ENCODE measurements around the gene CC2D2B.
"Not testable (repeated sequence)": the region's sequence is repeated elsewhere in the genome, so short reads cannot be mapped to it uniquely, and the experiment has no call there.

The CC2D2B gene

DNA sequence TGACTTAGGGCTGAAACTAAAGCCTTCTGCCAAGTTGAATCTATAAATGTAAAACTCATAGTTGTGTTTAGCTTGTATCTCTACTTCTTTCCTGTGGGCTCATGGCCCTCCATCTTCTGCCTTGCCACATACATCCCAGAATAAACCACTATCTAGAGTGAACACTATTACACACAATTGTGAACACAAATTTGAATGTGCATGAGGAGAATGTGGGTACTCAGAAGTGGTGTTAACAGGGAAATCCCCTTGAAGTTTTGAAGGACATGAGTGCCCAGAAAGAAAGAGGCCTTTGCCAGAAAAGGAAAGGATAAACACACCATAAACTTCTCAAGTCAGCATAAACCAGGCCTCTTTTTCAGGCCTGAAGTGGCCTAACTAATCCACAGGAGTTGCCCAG is 115.4 kb downstream of the CC2D2B start:
- no peak for DNase-seq (ENCODE audit: low read depth, low spot score)

DNA sequence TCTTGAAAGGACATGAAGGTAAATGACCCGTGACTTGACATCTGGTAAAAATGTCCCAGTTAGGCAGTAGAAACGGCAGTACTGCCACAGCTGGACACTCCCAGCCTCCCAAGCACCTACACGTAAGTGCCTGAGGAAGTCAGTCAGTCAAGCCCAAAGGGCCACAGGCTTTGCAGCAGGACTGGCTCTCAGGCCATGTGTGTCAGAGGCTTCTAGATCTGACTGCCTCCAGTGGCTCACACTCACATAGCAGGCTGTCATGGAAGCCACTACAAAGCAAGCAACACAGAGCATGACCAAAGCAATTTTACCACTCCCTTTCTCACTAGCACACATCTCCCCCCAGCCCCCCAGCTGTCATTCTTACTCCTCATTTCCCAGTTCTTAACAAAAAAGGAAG is 117.8 kb downstream of the CC2D2B start:
- DNase-seq (ENCODE audit: low read depth, low spot score): no peak

DNA sequence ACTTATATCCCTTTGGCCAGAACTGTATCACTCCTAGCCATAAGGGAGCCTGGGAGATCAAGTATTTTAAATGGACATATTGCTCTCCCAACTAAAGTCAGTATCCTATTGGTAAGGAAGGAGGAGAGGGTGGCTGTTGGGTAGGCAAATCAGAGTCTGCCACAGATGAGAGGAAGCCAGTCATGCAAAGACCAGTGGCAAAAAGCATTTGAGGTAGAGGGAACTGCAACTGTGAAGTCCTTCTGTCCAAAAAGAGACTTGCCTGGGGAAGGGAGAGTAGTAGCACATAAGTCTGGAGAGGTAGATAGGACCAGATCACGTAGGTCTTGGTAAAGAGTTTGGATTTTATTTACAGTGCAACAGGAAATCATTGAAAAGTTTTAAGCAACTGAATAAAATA is 126.8 kb downstream of the CC2D2B start:
- DNase-seq (ENCODE audit: low read depth, low spot score): no peak

DNA sequence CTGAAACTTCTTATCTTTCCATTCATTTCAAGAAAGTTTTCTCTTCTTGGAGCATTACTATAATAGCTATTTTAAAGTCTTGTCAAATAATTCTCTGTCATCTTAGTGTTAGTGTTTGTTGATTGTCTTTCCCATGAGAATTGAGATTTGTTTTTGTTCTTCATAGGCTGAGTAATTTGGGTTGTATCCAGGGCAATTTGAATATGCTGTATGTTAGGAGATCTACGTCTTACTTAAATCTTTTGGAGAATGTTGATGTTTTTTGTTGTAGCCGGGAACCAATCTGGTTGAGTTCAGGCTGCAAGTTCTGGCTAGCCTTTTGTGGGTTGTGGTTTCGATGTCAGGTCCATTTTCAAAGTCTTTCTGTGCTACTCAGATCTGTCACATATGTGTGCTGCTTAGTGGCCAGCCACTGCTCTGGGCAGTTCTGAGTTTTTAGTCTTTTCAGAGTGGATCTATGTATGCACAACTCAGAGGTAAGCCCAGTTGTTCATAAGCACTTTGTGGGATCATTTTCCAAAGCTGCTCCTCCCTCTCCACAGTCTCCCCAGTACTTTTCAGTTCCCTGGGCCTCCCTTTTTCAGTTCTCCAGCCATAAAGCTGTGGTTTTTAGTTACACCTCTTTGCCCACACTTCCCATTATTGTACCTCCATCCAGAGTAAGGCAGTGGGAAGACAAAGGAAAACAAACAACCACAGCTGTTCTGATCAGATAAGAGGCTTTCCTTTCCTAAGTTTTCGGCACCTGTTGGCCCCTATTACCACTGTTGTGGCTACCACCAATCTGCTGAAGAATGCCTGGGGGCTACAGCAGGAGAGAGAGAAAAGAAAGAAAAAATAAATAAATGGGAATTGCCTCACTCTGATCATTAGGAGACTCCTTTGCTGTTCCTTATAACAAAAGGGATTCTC is 131.0 kb downstream of the CC2D2B start:
- DNase-seq (ENCODE audit: low read depth, low spot score): no peak

DNA sequence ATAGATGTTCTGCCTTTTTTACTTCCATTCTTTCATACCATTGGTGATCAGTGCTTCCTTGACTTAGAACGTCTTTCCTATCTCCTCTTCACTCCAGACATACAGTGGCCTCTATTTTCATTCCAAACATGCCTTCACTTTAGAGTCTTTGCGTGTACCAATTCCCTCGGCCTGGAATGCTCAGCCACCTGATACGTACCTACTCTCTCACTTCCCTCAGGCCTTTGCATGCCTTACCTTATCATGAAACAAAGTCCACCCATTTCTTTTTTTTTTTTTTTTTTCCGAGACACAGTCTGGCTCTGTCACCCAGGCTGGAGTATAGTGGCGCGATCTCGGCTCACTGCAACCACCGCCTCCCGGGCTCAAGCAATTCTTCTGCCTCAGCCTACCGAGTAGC is 133.4 kb downstream of the CC2D2B start:
- DNase-seq (ENCODE audit: low read depth, low spot score): no peak

DNA sequence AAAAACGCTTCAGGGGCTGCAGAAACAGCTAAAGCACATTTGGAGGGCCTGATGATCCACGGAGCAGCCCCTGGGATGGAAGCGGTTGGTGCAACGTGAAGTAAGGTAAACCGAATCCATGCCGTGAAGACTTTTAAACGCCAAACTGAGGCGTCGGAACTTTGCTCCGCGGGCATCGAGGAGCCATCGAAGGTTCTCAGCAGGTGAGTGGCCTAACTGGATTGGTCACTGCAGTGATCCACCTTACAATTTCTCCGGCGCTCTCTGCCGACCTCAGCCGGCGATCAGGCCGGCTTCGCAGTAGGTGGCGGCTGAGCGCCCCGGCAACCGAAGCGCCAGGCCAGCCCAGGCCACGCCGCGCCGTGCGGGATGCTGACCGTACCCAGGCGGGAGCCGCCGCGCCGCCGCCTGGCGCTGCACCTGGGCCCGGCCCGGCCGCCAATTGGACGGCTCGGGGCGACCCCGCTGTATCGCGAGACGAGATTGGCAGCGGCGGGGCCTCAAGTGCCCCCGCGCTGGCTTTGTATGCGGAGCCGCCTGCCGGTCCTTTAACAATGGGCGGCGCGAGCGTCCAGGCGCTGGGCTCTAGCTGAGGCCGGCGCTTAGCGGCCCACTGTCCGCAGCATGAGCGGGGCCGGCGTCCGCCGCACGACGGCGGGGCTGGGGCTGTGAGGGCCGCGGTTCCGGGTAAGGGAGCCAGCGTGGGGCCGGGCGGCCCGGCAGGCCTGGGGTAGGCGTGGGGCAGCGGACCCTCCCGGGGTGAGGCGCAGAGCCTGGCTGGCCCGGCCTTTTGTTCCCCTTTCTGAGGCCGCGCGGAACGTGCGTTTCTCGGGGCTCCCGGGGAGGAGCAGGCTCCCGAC is 135.5 kb downstream of the CC2D2B start, which contains the start of gene CCNJ:
Gene CCNJ, plus strand, starts transcription at position 551 of the 860 bp plus-strand sequence. CDS start 811 bp downstream, outside the sequence.
- peak; percentile 62 for DNase-seq (ENCODE audit: low read depth, low spot score)

DNA sequence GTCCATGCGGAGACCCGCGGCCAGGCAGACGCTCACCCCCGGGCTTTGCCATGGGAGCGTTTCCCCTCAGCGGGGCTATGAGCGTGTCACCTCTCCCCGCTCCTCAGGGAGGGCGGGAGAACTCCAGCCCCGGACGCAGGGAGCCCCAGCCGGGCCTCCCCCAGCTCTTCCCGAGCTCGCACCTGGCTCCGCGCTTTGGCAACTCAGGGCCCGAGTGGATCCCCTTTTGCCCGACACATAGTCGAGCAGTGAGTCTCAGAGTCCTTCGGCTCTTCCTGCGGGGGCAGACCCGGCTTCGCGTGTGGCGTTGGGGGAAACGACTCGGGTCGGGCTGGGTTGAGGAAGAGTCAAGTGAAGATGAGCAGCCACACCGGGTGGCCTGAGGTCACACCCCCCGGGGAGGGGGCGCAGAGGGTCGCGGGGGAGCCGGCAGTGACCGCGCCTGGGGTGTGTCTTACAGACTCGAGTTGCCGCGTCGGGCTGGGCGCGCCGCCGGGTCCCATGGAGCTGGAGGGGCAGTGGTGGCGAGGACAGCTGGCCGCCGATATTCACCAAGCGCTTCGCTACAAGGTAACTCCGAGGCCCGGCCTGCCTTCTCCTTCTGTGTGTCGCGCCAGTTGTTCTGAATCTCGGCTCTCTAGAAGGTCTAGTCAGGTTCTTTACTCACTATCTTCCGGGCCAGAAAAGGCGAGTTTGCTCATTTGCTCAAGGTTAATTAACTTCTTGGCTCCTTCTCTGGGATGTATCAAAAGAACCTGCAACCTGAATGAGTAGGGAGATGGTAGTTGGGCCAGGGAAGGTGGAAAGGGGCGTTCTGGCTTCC is 136.3 kb downstream of the CC2D2B start:
- DNase-seq (ENCODE audit: low read depth, low spot score): no peak

DNA sequence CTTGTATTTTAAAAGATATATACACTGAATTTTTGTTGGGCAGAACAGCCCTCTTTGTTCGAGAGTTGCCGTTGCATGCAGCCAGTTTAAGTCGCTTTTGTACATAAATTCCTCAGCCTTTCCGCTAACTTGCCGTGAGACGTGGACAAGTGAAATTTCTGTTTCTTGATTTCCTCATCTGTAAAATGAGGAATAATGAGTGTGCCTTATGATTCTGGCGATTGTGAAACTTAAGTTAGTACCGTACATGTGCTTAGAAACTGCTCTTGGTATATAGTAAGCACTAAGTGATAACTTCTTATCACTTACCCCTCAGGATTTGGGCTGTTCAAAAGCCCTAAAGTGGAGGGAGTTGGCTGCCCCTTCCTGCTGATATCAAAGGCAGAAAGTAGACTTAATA is 137.0 kb downstream of the CC2D2B start:
- no peak for DNase-seq (ENCODE audit: low read depth, low spot score)

DNA sequence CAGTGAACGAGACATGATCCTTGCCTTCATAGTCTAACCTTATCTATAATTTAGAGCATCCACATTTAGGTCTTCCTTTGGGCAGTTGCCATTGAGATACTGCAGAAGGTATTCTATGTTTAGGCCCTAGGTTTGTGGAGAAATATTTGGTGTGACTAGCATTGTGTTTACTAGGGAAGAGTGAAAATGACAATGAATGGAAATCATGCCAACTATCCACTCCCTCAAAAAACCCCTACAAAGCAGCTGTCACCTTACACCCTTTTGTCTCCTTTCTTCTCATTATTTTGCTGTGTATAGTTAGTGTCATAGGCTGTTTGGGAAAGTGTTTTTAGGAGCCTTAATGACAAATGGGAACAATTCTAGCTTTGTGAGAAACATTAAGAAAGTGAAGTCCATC is 138.8 kb downstream of the CC2D2B start:
- DNase-seq (ENCODE audit: low read depth, low spot score): no peak

DNA sequence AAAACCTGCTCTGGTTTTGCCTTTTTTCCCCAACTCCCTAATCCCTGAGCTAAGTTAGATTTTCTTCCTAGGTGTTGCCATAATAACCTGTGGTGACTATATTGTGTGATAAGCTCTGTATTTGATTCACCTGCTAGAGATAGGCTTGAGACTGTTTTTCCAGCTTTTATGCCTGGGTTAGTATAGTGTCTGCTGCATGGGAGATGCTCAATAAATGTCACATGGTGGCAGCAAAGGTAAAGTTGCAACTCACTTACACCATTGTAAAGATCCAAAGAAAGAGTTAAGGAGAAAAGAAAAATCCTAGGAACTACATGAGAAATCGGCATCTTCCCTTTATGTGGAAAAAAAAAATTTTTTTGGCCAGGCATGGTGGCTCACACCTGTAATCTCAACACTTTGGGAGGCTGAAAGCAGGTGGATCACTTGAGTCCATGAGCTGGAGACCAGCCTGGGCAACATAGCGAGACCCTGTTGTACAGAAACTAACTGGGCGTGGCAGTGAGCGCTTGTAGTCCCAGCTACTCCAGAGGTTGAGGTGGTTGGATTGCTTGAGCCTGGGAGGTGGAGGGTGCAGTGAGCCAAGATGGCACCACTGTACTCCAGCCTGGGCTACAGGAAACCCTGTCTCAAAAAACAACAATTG is 139.4 kb downstream of the CC2D2B start:
- no peak for DNase-seq (ENCODE audit: low read depth, low spot score)

DNA sequence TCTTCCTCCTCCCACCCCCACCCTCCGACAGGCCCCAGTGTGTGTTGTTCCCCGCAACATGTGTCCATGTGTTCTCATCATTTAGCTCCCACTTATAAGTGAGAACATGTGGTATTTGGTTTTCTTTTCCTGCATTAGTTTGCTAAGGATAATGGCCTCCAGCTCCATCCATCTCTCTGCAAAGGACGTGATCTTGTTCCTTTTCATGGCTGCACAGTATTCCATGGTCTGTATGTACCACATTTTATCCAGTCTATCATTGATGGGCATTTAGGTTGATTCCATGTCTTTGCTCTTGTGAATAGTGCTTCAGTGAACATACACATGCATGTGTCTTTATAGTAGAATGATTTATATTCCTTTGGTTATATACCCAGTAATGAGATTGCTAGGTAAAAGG is 140.2 kb downstream of the CC2D2B start:
- DNase-seq (ENCODE audit: low read depth, low spot score): not testable (repeated sequence)

DNA sequence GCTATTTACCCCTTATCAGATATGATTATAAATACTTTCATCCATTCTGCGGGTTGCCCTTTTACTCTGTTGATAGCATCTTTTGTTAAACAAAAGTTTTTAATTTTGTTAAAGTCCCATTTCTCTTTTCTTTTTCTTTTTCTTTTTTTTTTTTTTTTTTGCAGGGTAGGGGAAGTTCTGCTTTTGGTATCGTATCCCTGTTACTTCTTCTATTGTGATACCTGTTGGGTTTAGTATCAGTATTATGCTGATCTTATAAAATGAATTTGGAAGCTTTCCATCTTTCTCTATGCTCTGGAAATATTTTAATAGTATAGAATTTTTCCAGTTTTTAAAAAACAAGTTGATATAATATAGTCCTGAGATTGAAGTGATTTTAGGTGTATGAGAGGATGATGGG is 141.6 kb downstream of the CC2D2B start:
- DNase-seq (ENCODE audit: low read depth, low spot score): no peak

DNA sequence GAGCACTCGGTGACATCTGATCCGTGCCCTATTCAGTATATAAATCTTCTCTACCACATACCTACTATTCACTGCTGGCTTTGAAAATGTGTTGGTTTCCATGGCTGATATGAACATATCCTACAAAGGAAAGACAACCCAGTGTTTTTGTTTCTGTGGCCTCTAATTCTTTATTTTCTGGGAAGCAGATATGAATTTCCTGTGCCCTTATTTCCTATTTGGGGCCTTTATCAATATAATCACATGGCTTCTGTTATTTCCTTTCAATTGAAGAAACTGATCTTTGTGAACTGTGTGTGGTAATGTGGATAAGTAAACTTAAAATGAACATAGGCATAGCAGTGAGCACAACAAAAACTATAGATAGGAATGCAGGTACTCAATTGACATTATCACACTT is 146.2 kb downstream of the CC2D2B start:
- DNase-seq (ENCODE audit: low read depth, low spot score): no peak

DNA sequence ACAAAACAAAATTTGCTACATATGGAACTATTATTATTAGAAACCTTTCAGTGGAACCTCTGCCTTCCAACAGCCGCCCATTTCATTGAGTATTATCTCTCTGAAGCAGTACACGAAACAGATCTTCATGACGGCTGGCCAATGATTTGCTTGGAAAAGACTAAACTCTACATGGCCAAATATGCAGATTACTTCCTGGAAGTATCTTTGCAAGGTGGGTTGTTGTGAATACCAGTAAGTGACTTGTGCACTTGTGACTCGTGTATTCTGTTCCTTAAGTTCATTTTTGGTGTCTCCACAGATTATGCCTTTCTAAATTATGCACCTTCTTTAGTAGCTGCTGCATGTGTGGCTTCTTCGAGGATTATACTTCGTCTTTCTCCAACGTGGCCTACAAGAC is 149.0 kb downstream of the CC2D2B start:
- DNase-seq (ENCODE audit: low read depth, low spot score): no peak

DNA sequence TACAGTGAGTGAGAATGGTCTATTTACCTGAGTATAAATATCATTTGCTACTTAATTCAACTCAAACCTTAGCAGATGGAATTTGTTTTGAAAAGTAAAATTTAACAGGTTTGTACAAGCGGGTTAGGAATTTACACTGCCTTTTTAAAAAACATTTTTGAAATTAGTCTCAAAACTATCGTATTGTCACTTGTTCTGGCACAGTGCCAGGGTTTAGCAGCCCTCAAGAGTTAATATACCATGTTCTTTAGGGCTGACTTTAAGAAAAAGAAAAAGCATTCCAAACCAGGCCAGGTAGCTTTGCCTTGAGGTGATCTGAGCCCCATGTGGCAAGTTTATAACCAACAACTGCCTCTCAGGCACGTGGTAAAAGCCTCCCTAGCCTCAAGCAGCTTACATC is 153.5 kb downstream of the CC2D2B start:
- no peak for DNase-seq (ENCODE audit: low read depth, low spot score)

DNA sequence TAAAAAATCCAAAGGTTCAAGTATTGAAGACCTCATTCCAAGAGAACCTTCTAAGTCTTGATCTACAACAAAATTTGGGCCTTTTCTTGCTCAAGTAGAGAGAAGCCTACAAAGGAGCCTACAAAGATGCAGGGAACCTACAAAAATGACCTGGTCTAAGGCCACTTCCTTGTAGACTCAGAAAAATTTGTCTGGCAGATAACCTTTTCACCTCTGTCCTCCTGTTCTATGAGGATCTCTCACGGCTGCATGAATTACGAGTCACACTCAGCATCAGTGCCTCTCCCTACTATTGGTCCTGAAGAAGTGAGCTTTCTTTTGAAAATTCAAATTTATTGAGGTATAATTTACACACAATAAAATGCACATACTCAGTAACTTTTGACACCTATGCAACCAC is 164.9 kb downstream of the CC2D2B start:
- no peak for DNase-seq (ENCODE audit: low read depth, low spot score)

DNA sequence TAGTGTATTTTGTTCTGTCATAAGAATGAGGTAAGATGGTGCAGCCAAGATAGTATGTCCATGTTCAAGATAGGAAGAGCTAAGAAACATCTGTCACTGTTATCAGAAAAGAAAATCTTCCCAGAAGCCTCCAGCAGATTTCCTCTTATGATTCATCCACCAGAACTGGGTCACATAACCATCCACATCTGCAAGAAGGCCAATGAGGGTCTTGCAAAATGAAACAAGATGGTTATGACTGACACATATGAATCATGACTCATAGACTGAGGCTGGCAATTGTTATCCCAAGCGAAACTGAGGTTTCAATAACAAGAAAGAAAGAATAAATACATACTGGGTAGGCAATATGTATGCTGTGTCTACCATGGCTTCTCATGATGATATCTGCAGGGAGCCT is 165.9 kb downstream of the CC2D2B start:
- no peak for DNase-seq (ENCODE audit: low read depth, low spot score)

DNA sequence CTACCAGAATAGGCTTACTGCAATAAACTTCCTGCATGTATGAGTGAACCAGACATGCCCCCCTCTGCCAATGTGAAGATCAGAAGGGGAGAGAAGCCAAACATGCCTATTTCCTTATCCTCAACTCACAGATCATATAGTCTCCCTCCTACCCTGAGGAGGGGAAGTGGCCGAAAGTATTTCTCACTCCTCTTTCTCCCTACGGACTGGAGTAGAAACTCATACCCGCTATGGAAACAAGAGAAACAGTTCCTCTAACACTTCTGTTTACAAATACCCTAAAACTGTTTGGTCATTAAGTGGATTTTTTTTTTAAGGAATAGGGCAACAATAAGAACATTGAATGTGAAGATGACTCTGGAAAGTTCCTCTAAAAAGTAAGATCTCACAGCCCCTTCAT is 167.0 kb downstream of the CC2D2B start:
- DNase-seq (ENCODE audit: low read depth, low spot score): no peak

DNA sequence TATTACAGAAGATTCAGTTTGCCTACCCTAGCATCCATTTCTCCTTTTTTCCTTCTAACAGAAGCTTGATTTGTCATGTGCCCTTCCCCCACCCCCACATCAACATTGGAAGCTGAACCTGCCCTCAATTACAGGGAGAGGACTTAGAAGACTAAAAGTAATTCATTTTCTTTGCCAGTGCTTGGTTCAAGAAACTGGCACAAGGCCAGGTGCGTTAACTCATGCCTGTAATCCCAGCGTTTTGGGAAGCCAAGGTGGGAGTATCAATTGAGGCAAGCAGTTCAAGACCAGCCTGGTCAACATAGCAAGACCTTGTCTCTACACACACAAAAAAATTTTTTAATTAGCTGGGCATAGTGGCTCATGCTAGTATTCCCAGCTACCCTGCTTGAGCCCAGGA is 168.2 kb downstream of the CC2D2B start:
- no peak for DNase-seq (ENCODE audit: low read depth, low spot score)

DNA sequence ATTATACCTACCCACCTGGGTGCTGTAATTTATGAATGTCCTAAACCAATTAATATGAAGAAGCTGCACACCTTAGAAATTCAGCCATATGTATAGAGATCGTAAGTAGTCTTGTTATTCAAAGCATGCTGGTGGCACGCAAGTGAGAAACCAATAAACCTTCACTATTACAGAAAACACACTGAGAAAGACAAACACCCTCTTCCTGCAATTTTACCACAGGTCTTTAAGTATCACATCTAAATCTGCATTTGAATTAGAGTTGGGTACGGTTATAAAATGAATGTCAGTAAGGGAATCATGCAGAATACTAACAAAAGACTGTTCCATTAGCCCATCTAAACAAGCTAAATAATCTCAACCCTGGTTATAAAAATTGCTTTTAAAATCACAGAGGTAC is 169.4 kb downstream of the CC2D2B start:
- DNase-seq (ENCODE audit: low read depth, low spot score): no peak

DNA sequence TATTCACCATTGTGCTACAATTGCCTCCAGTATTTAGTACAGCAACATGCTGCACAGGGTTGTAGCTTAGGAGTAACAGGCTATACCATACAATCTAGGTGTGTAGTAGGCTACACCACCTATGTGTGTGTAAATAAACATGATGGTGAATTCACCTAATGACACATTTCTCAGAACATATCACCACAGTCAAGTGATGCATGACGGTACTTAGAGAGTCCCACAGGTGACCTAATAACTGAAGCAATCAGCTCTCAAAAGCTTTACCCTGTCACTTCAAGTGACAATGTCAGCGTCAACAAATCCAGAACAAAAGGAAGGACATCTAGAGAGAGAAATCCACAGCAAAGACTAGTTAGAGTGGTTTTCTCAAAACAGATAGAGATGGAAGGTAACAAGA is 174.4 kb downstream of the CC2D2B start:
- DNase-seq (ENCODE audit: low read depth, low spot score): no peak
